HUDEP-2 (cell line): ENCODE measurements around the gene KHNYN.

Experiments
- DNase-seq, 76 experiments: peaks; one replicate each; lab custom pipeline; 2025; ENCODE audit not compliant: unreplicated experiment in 76 of 76; lab: John Stamatoyannopoulos, UW

KHNYN gene

DNA sequence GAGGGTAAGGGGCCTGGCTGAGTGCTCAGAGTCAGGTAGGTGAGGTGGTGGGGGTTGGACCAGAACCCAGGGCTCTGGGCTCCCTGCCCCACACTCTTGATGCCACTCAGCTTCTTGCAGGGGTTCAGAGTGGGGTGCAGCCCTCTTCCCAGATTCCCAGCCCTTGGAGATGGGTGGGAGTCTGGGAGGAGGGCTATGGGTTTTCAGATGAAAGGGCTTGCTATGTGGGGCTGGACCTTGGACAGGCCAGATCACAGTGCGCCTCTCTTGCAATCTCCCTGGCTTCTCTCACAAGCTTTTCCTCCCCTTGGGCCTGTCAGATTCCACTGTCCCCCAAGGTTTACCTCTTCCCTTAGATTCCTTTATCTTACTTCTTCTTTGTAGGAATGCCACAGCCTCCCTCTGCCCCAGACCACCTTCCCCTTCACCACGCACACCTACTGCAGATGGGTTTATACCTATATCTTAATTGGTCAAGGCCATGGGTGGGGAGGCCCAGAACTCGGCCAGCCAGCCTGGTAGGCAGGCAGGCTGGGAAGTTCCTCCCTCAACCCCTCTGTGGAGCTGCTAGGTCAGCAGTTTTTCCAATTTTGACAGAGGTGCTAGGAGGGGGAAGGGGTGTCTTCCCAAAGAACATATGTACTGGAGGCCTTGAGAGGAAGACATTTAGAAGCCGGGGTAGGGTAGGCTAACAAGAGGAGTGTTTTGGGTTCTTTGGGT lies 29.6 kb upstream of the KHNYN start:
- no peak for DNase-seq

DNA sequence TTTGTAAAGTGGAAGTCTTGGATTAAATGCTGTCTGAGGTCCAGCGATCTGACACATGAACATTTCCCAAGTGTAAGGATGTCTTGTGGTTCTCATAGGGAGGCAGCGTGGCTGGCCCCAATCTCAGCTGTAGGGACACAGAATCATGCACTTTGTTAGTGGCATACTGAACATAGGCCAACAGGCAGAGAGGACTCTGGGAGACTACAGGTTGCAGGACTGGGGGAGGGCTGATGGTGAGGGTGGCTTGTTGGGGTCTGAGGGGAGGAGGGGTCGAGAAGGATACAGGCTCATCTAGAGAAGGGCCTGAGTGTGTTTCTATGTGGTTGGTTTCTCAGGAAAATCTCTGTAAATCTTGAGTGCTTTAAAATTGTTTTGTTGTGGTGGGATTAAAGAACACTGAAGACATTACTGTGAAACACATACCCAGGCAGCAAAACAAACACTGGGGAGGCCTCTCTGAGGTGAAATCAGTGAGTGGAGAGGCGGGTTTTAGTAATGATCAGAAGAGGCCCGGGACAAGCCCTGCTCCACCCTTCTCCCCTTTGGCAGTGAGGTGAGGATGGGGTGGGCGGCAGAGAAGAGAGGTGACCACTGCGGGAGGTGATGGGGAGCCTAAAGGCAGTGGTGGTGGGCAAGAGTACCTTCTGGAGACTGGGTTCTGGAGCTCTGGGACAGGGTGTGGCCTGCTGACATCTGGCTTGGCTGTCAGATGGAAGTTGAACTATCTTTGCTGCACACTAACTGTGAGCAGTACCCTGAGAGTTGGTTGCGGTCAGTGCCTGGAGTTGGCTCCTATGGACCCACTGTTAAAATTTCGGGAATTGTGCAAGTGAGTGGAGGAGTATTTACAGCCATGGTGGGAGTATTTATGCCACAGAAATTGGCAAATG lies 27.7 kb upstream of the KHNYN start:
- no peak for DNase-seq

GRCh38 chr14:24403294-24403998 lies 26.3 kb upstream of the KHNYN start:
- no peak for DNase-seq

- no peak for DNase-seq
Observed at GRCh38 chr14:24404814-24405213, 24.9 kb upstream of the KHNYN start.

- no peak for DNase-seq
Observed at GRCh38 chr14:24406416-24406815, 23.3 kb upstream of the KHNYN start.

- no peak for DNase-seq
Observed at GRCh38 chr14:24407608-24408325, 22.0 kb upstream of the KHNYN start.

DNA sequence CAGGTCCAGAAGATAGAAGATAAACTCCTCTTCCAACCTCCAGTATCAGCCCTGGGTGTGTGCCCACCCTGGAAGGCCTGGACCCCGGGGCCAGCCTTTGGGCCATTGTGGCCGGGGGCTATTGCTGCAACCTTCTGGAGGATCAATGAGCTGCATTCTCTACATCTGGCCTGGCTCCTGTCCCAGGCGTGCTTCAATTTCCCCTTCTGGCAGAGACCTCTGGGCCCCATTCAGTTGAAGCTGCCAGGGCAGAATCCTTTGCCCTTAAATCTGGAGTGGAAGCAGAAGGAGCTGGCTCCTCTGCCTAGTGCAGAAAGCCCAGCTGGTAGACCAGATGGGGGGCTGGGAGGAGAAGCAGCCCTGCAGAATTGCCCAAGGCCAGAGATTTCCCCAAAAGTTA lies 21.0 kb upstream of the KHNYN start:
- no peak for DNase-seq

GRCh38 chr14:24409192-24409591 lies 20.6 kb upstream of the KHNYN start:
- no peak for DNase-seq

GRCh38 chr14:24409956-24410355 lies 19.8 kb upstream of the KHNYN start:
- no peak for DNase-seq

DNA sequence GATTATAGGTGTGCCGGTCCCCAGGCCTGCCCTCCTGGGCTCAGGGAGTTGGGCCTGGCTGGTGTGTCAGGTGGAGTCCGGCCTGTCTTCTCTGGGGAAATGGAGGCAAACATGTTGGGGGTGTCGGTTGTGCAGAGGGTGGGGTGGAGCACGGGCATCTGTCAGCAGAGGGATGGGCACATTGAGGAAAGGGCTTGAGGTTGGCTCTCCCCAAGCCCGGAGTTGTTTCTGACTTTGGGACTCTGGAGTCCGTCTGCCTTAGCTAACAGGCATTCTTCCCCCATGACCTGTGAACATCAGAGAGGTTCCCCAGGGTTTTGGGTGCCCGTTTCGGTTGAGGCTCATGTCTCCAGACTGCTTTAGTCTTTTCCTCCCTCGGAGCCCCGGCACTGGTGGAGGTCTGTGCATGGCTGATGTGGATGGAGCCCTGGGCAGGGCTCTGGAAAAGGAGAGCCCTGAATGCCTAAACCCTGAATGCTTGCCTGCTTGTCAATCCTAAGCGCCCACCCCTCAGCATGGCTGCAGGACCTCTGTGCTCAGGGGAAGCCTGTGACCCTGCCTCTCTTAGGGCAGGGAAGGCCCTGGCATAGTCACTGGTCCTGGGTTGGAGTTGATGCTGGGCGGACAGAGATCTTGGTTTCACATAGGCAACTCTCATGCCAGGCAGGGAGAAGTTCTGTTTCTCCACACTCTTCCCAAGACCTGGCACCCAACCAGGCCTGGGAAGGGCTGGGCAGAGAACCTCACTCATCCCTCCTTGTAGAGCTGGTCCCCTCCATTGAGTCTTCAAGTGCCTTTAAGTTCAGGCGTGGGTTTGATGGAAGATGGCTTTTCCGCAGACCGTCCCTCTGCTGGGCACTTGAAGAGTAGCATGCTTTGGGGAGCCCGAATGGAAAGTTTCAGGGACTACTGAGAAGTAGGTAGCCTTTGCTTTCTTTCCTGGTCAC lies 18.0 kb upstream of the KHNYN start:
- DNase-seq = peak in 29 of 76 experiments; percentile 5 to 53 (median 26)

DNA sequence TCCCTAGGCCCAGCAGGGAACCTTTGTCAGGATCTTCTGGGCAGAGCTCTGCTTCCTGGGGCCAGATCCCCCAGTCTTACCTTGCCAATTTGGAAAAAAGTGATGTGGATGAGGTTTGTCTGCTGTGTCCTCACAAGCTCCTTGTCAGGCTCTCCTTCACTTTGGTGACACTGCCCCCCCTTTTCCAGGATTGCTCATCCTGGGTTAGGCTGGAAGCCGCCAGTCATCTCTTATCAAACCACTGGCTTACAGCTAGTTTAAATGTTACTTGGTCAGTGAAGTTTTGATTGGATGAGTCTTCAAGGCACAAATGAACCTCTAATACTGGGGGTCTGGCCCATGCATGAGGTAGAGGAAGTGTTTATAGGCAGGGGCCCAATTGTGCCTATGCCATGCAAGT lies 15.7 kb upstream of the KHNYN start:
- no peak for DNase-seq

DNA sequence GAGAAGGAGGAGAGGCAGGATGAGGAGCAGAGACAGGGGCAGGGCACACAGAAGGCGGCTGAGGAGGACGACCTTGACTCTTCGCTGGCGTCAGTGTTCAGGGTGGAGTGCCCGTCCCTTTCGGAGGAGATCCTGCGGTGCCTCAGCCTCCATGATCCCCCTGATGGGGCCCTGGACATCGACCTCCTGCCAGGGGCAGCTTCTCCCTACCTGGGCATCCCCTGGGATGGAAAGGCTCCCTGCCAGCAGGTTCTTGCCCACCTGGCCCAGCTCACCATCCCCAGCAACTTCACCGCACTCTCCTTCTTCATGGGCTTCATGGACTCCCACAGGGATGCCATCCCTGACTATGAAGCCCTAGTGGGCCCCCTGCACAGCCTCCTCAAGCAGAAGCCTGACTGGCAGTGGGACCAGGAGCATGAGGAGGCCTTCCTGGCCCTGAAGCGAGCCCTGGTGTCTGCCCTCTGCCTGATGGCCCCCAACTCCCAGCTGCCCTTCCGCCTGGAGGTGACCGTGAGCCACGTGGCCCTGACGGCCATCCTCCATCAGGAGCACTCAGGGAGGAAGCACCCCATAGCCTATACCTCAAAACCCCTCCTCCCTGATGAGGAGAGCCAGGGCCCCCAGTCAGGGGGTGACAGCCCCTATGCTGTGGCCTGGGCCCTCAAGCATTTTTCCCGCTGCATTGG lies 14.9 kb upstream of the KHNYN start:
- DNase-seq = no peak

- DNase-seq = no peak
Observed at GRCh38 chr14:24415421-24416253, 14.1 kb upstream of the KHNYN start.

GRCh38 chr14:24416254-24416931 lies 13.4 kb upstream of the KHNYN start:
- DNase-seq = peak in 3 of 76 experiments; percentile 21 to 39 (median 34)

DNA sequence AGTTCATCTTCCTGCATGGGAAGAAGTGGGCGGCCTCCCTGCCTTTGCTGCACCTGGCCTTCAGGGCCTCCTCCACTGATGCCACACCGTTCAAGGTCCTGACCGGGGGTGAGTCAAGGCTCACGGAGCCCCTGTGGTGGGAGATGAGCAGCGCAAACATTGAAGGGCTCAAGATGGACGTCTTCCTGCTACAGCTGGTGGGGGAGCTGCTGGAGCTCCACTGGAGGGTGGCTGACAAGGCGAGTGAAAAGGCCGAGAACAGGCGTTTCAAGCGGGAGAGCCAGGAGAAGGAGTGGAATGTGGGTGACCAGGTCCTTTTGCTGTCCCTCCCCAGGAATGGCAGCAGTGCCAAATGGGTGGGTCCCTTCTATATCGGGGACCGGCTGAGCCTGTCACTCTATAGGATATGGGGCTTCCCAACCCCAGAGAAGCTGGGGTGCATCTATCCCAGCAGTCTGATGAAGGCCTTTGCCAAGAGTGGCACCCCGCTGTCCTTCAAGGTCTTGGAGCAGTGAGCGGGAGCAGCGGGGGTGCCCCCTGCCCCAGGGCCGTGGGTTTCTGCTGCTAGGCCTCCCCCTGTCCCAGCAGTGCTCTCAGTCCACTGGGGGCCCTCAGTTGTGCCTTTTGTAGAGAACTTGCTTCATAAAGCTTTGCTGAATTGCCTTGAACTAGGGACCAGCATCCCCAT lies 12.7 kb upstream of the KHNYN start:
- DNase-seq = no peak

- no peak for DNase-seq
Observed at GRCh38 chr14:24417832-24418491, 11.8 kb upstream of the KHNYN start.

DNA sequence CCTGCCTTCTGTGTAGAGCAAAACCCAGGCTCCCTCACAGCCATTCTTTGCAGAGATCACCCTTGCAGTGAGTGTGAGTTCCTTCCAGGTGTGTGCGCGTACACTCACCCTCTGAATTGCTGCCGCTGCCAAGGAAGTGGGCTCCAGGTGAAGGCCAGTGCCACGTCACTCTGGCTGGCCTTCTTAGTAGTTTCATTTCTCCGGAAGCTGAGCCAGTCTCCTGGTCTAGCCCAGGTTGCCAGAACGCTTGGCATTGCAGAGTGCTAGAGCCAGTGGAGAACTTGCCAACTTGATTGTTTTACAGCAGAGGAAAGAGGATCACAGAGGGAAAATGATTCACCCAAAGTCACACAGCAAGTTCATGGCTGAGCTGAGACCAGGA lies 11.3 kb upstream of the KHNYN start:
- no peak for DNase-seq
